ENCODE data around the gene PYROXD2. TPM values are rescaled to one million over a fixed set of nuclear protein-coding genes. Genes with fewer than 3 reads are reported as not detected.

PYROXD2 gene
- total RNA-seq, 1 experiment from 2014 or later, result 7.0 TPM

DNA sequence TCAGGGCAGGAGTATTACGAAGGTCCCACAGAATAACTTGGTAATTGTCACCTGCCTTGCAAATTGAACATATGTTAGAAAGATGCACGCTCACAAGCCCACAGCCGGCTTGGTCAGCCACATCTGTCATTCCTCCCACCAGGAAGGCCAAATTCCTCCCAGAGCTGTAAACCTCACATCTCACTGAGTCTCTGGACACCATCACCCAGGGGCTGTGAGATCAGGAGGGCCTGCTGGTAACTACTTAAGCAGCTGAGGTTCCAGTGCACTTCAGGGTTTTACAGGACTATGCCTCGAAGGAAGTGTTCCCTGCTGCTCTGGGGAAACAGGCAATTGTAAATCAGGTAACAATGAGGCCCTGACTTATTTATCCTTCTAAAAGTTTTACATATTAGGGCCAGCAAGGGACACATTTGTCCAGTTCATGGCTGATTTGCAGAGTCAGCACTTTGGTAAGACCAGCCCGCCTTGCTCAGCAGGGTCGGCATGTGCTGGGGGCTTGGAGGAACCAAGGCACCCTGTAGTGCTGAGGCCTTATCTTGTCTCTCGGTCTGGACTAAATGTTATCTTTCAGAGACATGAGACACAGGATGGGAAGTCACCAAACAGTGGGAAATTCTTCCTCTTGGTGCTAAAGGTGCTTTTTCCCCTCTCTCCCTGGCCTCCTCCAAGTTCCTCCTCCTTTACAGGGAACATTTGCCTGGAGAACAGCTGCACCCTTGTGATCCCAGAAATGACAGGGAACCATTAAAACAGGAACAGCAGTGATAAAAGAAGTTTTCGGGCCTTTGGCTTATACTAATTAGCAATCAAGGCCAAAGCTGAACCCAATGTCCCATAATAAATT is 34.3 kb downstream of the PYROXD2 start:
- CTCF ChIA-PET, result no interaction called here
- Mint-ChIP-seq H3K9me3 (ENCODE audit: low read depth, unreplicated experiment) (no peaks in the 10 kb centered on the region), H3K27ac (ENCODE audit: unreplicated experiment) (no peak overlapping the region), H3K4me3 (ENCODE audit: low read depth, unreplicated experiment) (no peak overlapping the region), H3K4me1 (ENCODE audit: low read depth, unreplicated experiment) (peaks cover 14% of the 10 kb centered on the region), H3K27me3 (ENCODE audit: unreplicated experiment) (no peaks in the 10 kb centered on the region), H3K36me3 (ENCODE audit: insufficient read depth, unreplicated experiment) (no peaks in the 10 kb centered on the region)
- BruUV-seq (replicated peaks), result no TSS peak
- intact Hi-C loops (cut with micrococcal nuclease; ENCODE audit: unreplicated experiment), result no loop called here
- no peak for DNase-seq
- TF ChIP-seq, protein P1, sequence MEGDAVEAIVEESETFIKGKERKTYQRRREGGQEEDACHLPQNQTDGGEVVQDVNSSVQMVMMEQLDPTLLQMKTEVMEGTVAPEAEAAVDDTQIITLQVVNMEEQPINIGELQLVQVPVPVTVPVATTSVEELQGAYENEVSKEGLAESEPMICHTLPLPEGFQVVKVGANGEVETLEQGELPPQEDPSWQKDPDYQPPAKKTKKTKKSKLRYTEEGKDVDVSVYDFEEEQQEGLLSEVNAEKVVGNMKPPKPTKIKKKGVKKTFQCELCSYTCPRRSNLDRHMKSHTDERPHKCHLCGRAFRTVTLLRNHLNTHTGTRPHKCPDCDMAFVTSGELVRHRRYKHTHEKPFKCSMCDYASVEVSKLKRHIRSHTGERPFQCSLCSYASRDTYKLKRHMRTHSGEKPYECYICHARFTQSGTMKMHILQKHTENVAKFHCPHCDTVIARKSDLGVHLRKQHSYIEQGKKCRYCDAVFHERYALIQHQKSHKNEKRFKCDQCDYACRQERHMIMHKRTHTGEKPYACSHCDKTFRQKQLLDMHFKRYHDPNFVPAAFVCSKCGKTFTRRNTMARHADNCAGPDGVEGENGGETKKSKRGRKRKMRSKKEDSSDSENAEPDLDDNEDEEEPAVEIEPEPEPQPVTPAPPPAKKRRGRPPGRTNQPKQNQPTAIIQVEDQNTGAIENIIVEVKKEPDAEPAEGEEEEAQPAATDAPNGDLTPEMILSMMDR (IDR thresholded peaks at IDR 0.05; ENCODE audit: unreplicated experiment), result no peak

- no peak overlapping the region for H3K27ac Mint-ChIP-seq (ENCODE audit: unreplicated experiment)
- H3K4me1 Mint-ChIP-seq (ENCODE audit: low read depth, unreplicated experiment), result peaks cover 28% of the 10 kb centered on the region
- H3K9me3 Mint-ChIP-seq (ENCODE audit: low read depth, unreplicated experiment), result no peaks in the 10 kb centered on the region
- H3K27me3 Mint-ChIP-seq (ENCODE audit: unreplicated experiment), result no peaks in the 10 kb centered on the region
- TF ChIP-seq, protein P1 (IDR thresholded peaks at IDR 0.05; ENCODE audit: unreplicated experiment), result no peak
- H3K36me3 Mint-ChIP-seq (ENCODE audit: insufficient read depth, unreplicated experiment), result no peaks in the 10 kb centered on the region
- no peak overlapping the region for H3K4me3 Mint-ChIP-seq (ENCODE audit: low read depth, unreplicated experiment)
- intact Hi-C loops (cut with micrococcal nuclease; ENCODE audit: unreplicated experiment), result no loop called here
- BruUV-seq (replicated peaks), result no TSS peak
- DNase-seq, result no peak
- CTCF ChIA-PET, result interaction anchor here (0.7 kb wide), 1 partner anchor 37 kb away, joined by 3 read pairs; no protein-coding TSS in a partner anchor
These were observed 36.3 kb downstream of the PYROXD2 start for GRCh38 chr10:98378722-98379121.

DNA sequence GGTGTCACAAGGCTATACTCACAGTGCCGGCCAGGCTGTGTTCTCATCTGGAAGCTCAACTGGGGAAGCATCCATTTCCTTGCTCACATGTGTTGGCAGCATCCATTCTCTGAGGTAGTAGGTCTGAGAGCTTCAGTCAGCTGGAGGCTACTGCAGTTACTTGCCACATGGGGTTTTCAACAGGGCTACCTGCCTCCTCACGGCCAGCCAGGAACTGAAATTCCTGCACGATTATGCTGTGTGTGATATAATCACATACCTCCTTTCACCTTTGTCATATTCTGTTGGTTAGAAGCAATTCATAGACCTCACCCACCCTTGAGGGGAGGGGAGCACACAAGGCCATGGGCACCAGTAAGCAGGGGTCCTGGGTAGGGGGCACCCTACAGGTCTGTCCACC is 37.4 kb downstream of the PYROXD2 start:
- BruUV-seq (replicated peaks), result no TSS peak
- Mint-ChIP-seq H3K27me3 (ENCODE audit: unreplicated experiment) (no peaks in the 10 kb centered on the region), H3K4me1 (ENCODE audit: low read depth, unreplicated experiment) (peaks cover 28% of the 10 kb centered on the region), H3K4me3 (ENCODE audit: low read depth, unreplicated experiment) (no peak overlapping the region), H3K9me3 (ENCODE audit: low read depth, unreplicated experiment) (no peaks in the 10 kb centered on the region), H3K36me3 (ENCODE audit: insufficient read depth, unreplicated experiment) (no peaks in the 10 kb centered on the region), H3K27ac (ENCODE audit: unreplicated experiment) (no peak overlapping the region)
- intact Hi-C loops (cut with micrococcal nuclease; ENCODE audit: unreplicated experiment), result no loop called here
- CTCF ChIA-PET, result no interaction called here
- DNase-seq, result no peak
- TF ChIP-seq, protein P1 (IDR thresholded peaks at IDR 0.05; ENCODE audit: unreplicated experiment), result no peak

- Mint-ChIP-seq H3K4me3 (ENCODE audit: low read depth, unreplicated experiment) (no peak overlapping the region), H3K27ac (ENCODE audit: unreplicated experiment) (no peak overlapping the region), H3K9me3 (ENCODE audit: low read depth, unreplicated experiment) (no peaks in the 10 kb centered on the region), H3K27me3 (ENCODE audit: unreplicated experiment) (no peaks in the 10 kb centered on the region), H3K4me1 (ENCODE audit: low read depth, unreplicated experiment) (peaks cover 28% of the 10 kb centered on the region), H3K36me3 (ENCODE audit: insufficient read depth, unreplicated experiment) (no peaks in the 10 kb centered on the region)
- intact Hi-C loops (cut with micrococcal nuclease; ENCODE audit: unreplicated experiment), result no loop called here
- BruUV-seq (replicated peaks), result no TSS peak
- CTCF ChIA-PET, result no interaction called here
- TF ChIP-seq, protein P1 (IDR thresholded peaks at IDR 0.05; ENCODE audit: unreplicated experiment), result no peak
- DNase-seq, result no peak
These were observed 38.0 kb downstream of the PYROXD2 start for GRCh38 chr10:98377001-98377400.
